ENCODE data around the gene MRPL19. TPM values are rescaled to one million over a fixed set of nuclear protein-coding genes. Genes with fewer than 3 reads are reported as not detected.
A peak's percentile ranks its signal among the peaks of the same experiment; 100 is the strongest.

The MRPL19 gene
- total RNA-seq, 2 donors from 2014 or later: 34.1 to 47.5 TPM

DNA sequence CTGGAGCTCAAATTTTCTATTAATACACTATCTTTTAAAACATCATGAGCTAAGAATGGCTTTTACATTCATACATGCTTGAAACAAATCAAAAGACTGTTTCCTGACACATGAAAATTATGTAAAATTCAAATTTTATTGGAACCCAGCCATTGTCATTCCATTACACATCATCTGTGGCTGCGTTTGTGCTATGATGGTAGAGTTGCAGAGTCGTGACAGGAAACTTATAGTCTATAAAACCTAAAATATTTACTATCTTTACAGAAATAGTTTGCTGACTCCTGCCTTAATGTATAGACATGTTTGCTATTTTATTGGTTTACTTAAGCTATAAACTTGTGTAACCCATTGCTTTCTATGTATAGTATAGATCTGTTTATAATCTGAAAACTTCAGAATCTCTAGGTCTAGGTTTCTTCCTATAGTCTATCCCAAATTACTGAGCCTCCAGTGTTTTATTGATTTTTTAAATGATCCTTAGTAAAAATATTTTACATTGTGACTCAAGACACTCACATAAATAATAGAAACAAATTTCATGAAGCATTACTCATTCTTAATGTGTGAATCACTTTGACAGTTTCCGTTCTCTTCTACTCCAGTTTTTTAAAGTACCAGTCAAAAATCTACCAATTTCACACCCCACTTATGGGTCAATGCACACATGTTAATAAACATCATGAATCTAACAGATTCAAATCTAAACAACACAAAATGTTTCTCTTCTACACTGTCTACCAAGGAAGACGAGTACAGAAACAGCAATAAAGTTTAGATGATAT lies 26.4 kb upstream of the MRPL19 start:
- intact Hi-C loops (cut with DNase I): no loop called here
- H3K4me3 ChIP-seq: no peak overlapping the region
- H3K27me3 ChIP-seq (replicated peaks; ENCODE audit: insufficient read depth): no peaks in the 10 kb centered on the region
- no peaks in the 10 kb centered on the region for H3K36me3 ChIP-seq
- 55% methylated on average over 4 of the region's 4 CpGs for WGBS
- DNase-seq (ENCODE audit: low spot score): no peak
- no peaks in the 10 kb centered on the region for H3K4me1 ChIP-seq (replicated peaks)
- H3K27ac ChIP-seq: no peak overlapping the region
- H3K9me3 ChIP-seq: no peaks in the 10 kb centered on the region
- TF ChIP-seq POLR2AphosphoS5 (IDR thresholded peaks at IDR 0.05): no peak
- no peak for TF ChIP-seq POLR2A (IDR thresholded peaks at IDR 0.05)
- TF ChIP-seq, protein P1, sequence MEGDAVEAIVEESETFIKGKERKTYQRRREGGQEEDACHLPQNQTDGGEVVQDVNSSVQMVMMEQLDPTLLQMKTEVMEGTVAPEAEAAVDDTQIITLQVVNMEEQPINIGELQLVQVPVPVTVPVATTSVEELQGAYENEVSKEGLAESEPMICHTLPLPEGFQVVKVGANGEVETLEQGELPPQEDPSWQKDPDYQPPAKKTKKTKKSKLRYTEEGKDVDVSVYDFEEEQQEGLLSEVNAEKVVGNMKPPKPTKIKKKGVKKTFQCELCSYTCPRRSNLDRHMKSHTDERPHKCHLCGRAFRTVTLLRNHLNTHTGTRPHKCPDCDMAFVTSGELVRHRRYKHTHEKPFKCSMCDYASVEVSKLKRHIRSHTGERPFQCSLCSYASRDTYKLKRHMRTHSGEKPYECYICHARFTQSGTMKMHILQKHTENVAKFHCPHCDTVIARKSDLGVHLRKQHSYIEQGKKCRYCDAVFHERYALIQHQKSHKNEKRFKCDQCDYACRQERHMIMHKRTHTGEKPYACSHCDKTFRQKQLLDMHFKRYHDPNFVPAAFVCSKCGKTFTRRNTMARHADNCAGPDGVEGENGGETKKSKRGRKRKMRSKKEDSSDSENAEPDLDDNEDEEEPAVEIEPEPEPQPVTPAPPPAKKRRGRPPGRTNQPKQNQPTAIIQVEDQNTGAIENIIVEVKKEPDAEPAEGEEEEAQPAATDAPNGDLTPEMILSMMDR (IDR thresholded peaks at IDR 0.05): no peak

- TF ChIP-seq POLR2A (IDR thresholded peaks at IDR 0.05) (no peak), POLR2AphosphoS5 (IDR thresholded peaks at IDR 0.05) (no peak)
- TF ChIP-seq, protein P1 (IDR thresholded peaks at IDR 0.05): no peak
- Histone ChIP-seq H3K4me3 (no peak overlapping the region), H3K4me1 (replicated peaks) (no peaks in the 10 kb centered on the region), H3K36me3 (no peaks in the 10 kb centered on the region), H3K27ac (no peak overlapping the region), H3K9me3 (no peaks in the 10 kb centered on the region), H3K27me3 (replicated peaks; ENCODE audit: insufficient read depth) (no peaks in the 10 kb centered on the region)
- DNase-seq (ENCODE audit: low spot score): no peak
- 79% methylated on average over 4 of the region's 4 CpGs for WGBS
- intact Hi-C loops (cut with DNase I): no loop called here
Observed at GRCh38 chr2:75621228-75621627, 25.4 kb upstream of the MRPL19 start.

DNA sequence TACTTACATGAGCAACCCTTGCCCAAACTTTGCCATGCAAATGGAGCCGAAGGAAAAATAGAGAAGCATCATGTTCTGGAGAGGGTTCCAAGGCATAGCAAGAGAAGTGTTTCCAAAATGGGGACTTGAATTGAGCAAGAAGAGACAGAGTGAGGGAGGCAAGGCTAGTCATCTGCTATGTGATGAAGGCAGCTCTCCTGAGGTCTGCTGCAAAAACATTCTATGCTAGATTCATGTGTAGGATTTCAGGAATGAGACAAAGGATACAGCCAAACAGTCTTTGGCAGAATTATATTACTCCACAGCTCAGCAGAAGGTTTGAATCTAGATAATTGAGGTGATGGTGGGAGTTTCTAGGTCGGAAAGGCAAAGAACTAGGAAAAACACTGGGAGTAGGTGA lies 24.1 kb upstream of the MRPL19 start:
- Histone ChIP-seq H3K9me3 (no peaks in the 10 kb centered on the region), H3K27ac (no peak overlapping the region), H3K36me3 (no peaks in the 10 kb centered on the region), H3K4me1 (replicated peaks) (no peaks in the 10 kb centered on the region), H3K4me3 (no peak overlapping the region), H3K27me3 (replicated peaks; ENCODE audit: insufficient read depth) (no peaks in the 10 kb centered on the region)
- TF ChIP-seq, protein P1 (IDR thresholded peaks at IDR 0.05): no peak
- no peak for TF ChIP-seq POLR2A (IDR thresholded peaks at IDR 0.05)
- no peak for TF ChIP-seq POLR2AphosphoS5 (IDR thresholded peaks at IDR 0.05)
- intact Hi-C loops (cut with DNase I): no loop called here
- WGBS: 38% methylated on average over 2 of the region's 2 CpGs
- no peak for DNase-seq (ENCODE audit: low spot score)

DNA sequence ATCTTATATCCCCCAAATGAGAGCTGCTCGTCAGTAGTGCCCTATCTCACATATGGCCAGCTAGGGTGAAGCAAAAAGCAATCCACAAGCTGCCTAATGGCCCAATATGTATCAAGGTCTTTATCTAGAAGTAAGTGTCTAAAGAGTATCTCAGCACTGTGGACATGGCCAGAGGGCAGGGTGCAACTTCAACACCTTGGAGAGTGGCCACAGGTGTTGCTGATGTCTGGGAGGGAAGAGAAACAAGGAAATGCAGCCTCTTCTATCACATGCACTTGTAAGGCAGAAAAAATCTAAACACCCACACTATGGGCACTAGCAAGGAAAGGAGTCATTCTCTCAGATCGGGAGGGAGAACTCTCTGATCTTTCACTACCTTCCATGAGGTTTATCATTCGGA lies 23.7 kb upstream of the MRPL19 start:
- Histone ChIP-seq H3K9me3 (no peaks in the 10 kb centered on the region), H3K4me3 (no peak overlapping the region), H3K27ac (no peak overlapping the region), H3K36me3 (no peaks in the 10 kb centered on the region), H3K27me3 (replicated peaks; ENCODE audit: insufficient read depth) (no peaks in the 10 kb centered on the region), H3K4me1 (replicated peaks) (no peaks in the 10 kb centered on the region)
- TF ChIP-seq POLR2A (IDR thresholded peaks at IDR 0.05) (no peak), POLR2AphosphoS5 (IDR thresholded peaks at IDR 0.05) (no peak)
- TF ChIP-seq, protein P1 (IDR thresholded peaks at IDR 0.05): no peak
- 85% methylated on average over 3 of the region's 3 CpGs for WGBS
- intact Hi-C loops (cut with DNase I): no loop called here
- DNase-seq (ENCODE audit: low spot score): no peak

DNA sequence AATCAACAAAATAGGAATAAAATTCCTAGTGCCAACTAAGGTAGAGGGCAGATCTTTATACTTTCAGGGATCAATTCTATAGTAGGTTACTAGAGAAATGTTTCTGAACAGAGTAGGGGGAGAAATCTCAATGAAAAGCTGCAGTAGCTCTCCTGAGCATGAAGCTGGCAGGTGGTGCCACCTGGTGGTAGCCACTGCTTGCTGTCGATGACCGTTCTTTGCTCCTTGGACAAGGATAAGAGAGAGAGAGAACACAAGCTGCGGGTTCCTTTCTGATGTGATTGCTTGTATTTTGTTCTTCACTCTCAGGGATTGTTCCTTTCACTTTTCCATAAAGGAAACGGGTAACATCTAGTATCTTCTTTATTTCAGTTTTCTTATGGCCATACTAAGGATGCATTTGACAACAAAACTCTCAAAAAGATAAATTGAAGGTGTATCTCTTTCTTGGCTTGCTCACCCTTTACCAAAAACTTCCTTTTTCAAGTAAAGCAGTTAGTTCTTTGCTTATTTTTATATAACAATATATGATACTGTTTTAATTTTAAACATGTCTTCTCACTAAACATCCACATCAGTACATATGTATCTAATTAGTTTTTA lies 18.6 kb upstream of the MRPL19 start:
- DNase-seq (ENCODE audit: low spot score): peak; percentile 41
- Histone ChIP-seq H3K27ac (no peak overlapping the region), H3K4me1 (replicated peaks) (no peaks in the 10 kb centered on the region), H3K27me3 (replicated peaks; ENCODE audit: insufficient read depth) (no peaks in the 10 kb centered on the region), H3K4me3 (no peak overlapping the region), H3K36me3 (no peaks in the 10 kb centered on the region), H3K9me3 (no peaks in the 10 kb centered on the region)
- TF ChIP-seq, protein P1 (IDR thresholded peaks at IDR 0.05): peak; percentile 23 to 76 (median 63)
- TF ChIP-seq POLR2AphosphoS5 (IDR thresholded peaks at IDR 0.05): no peak
- no peak for TF ChIP-seq POLR2A (IDR thresholded peaks at IDR 0.05)
- intact Hi-C loops (cut with DNase I): no loop called here
- 0% methylated on average over 4 of the region's 4 CpGs for WGBS
